Pancreas (tissue), 10 donors: ENCODE data around the gene MCRIP2. TPM values are rescaled to one million over a fixed set of nuclear protein-coding genes. Genes with fewer than 3 reads are reported as not detected.

ENCODE experiments used
- ATAC-seq, 4 donors: fragments of 200-7000 bp; cut with Tn5 transposase; one replicate each; pipeline versions ENCODE4 v1.8.0 to v1.9.1; 2020; ENCODE audit warnings: mild to moderate bottlenecking in 4 of 4, moderate library complexity in 4 of 4
- DNase-seq, 6 donors: peaks; one replicate each; pipeline ENCODE4 v3.0.0-alpha.2; 2020
- FAIRE-seq: peaks from 2 replicates; lab custom pipeline; 2012; peaks lifted over from hg19 to GRCh38; lab: Jason Lieb, UNC
- H3K27ac ChIP-seq, 4 donors: fragments of 200-600 bp; sonication (generic); 1 replicate in 3 of 4; 2 replicates in 1 of 4; pipeline versions ENCODE4 v1.5.0 to v1.8.0; 2020
- H3K27me3 ChIP-seq, 4 donors: fragments of 200-600 bp; one replicate each; pipeline ENCODE4 v1.8.0; 2021
- H3K36me3 ChIP-seq, 3 donors: fragments of 200-600 bp; sonication (generic) in 1 of 3; one replicate each; pipeline versions ENCODE4 v1.5.0 to v1.8.0; 2020 to 2021
- H3K4me1 ChIP-seq, 3 donors: fragments of 200-600 bp; one replicate each; pipeline ENCODE4 v1.8.0; 2021
- H3K4me3 ChIP-seq, 4 donors: fragments of 200-600 bp; sonication (generic) in 2 of 4; one replicate each; pipeline versions ENCODE4 v1.5.0 to v1.8.0; 2020 to 2021
- H3K9me3 ChIP-seq, 4 donors: fragments of 200-600 bp; one replicate each; pipeline ENCODE4 v1.8.0; 2021
- CTCF ChIP-seq, 4 donors: fragments of 200-600 bp; sonication (generic) in 3 of 4; IDR thresholded peaks; one replicate each; pipeline versions ENCODE4 v1.5.0 to v1.8.0; 2021; ENCODE audit warnings: antibody characterized with exemption in 4 of 4
- WGBS, 2 donors: extraction: QIAGEN DNeasy Blood & Tissue Kit; methylation state at CpG; one replicate each; pipeline ENCODE4 v1.1.7; 2013; 5-methylcytosine and 5-hydroxymethylcytosine counted together
- intact Hi-C, 3 donors: fragments of 100-400 bp; cut with DNase I; formaldehyde crosslinking; loops; one replicate each; pipeline versions ENCODE4 v1.11.1 to v1.14.2; 2022
- polyA plus RNA-seq, 2 donors: library from polyadenylated mRNA; stranded (reverse); fragments of 200-250 nt; gene quantifications; one replicate each; pipeline ENCODE4 v1.2.3, GENCODE V29; 2013
- total RNA-seq, 6 donors: library from RNA; stranded (reverse); fragmentation: NEBNext Ultra II Directional in 4 of 6; extraction: Animal tissue kit (Norgen Biotek cat#: 25700) in 4 of 6; gene quantifications; one replicate each; pipeline versions ENCODE4 v1.2.1 to v1.2.4, GENCODE V29; 2021 to 2023
- donor health status: healthy with polysubstance abuse.
- donor health status: DM: no; HTN: no; CAD: no; lungs with moderate emphysema.
- donor health status: DM: no; HTN: no; CAD: no.
- donor health status: control.
- donor health status: control.
- donor health status: Bipolar disorder and iron deficiency.
- donor health status: DM: yes; HTN: yes; CAD: no.
- donor health status: DM: no; HTN: no; CAD: no.
- donor health status: DM: no; HTN: no; CAD: no.
- donor health status: DM: yes; HTN: yes; CAD: no.

The MCRIP2 gene
- total and polyA plus RNA-seq, 8 donors, result 19.0 to 89.3 (median 27.7) TPM

DNA sequence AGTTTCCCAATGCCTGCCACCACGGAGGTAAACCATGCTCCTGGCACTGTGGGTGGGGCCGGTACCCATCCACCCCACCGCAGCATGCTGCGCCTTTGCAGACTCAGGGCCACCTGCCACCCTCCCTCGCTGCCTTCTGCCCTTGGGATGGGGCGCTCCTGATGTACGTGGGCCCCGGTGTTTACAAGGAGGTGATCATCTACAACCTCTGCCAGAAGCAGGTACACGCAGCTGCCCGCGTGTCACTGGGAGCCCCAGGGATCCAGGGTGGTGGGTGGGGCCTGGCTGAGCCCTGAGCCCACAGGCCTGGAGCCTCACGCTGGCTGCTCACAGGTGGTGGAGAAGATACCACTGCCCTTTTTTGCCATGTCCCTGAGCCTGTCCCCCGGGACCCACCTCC is 24.9 kb downstream of the MCRIP2 start:
- 88 to 96% methylated on average over 13 of the region's 13 CpGs for WGBS, 2 donors
- no peak for TF ChIP-seq CTCF (IDR thresholded peaks at IDR 0.05)
- FAIRE-seq, result no peak
- H3K4me1 ChIP-seq, result peaks cover under 1 to 10% (median 7%) of the 10 kb centered on the region in 3 donors
- no peak for ATAC-seq
- H3K27me3 ChIP-seq, result no peaks in the 10 kb centered on the region
- peaks cover 6 to 20% (median 18%) of the 10 kb centered on the region in 3 donors for H3K36me3 ChIP-seq
- intact Hi-C loops, result no loop called here
- H3K4me3 ChIP-seq, result no peak overlapping the region
- H3K9me3 ChIP-seq, result no peaks in the 10 kb centered on the region
- DNase-seq, result no peak
- no peak overlapping the region for H3K27ac ChIP-seq

GRCh38 chr16:667113-667779 is 25.6 kb downstream of the MCRIP2 start:
- intact Hi-C loops, result no loop called here
- FAIRE-seq, result no peak
- WGBS, 2 donors, result 67 to 72% methylated on average over 22 of the region's 22 CpGs
- no peak for TF ChIP-seq CTCF (IDR thresholded peaks at IDR 0.05)
- no peaks in the 10 kb centered on the region for H3K9me3 ChIP-seq
- peaks cover 6 to 25% (median 21%) of the 10 kb centered on the region in 3 donors for H3K36me3 ChIP-seq
- ATAC-seq, result no peak
- peak in 1 of 6 donors; percentile 84 for DNase-seq
- peak overlapping the region in 2 of 4 donors; percentile 62 to 65 for H3K27ac ChIP-seq
- H3K4me3 ChIP-seq, result peak overlapping the region in 1 of 4 donors; percentile 98
- peaks cover 0 to 10% (median 7%) of the 10 kb centered on the region in 3 donors for H3K4me1 ChIP-seq
- H3K27me3 ChIP-seq, result no peaks in the 10 kb centered on the region

- FAIRE-seq (no peak), DNase-seq (peak in 5 of 6 donors; percentile 87 to 95 (median 92)), ATAC-seq (peak; percentile 95 to 97 (median 96))
- Histone ChIP-seq H3K4me3 (peak within 1 kb of the TSS; percentile 84 to 100 (median 98)), H3K9me3 (no peaks in the 10 kb centered on the region), H3K27ac (peak within 1 kb of the TSS; percentile 42 to 66 (median 64)), H3K36me3 (peaks cover 6 to 32% (median 27%) of the 10 kb centered on the region in 3 donors), H3K27me3 (no peaks in the 10 kb centered on the region), H3K4me1 (peaks cover 0 to 10% (median 7%) of the 10 kb centered on the region in 3 donors)
- 1% methylated on average over 58 to 78 of the region's 78 CpGs for WGBS, 2 donors
- intact Hi-C loops, result no loop called here
- peak; percentile 82 to 87 (median 84) for TF ChIP-seq CTCF (IDR thresholded peaks at IDR 0.05)
Observed at GRCh38 chr16:667780-668518, 26.3 kb downstream of the MCRIP2 start, which contains the start of gene RHOT2. RHOT2 (plus strand) TSS chr16:668132; CDS start chr16:668200, 68 bp downstream.

GRCh38 chr16:668519-669171 is 27.0 kb downstream of the MCRIP2 start:
- DNase-seq, result peak in 1 of 6 donors; percentile 85
- peak in 3 of 4 donors; percentile 1 to 11 (median 2) for ATAC-seq
- H3K27ac ChIP-seq, result peak overlapping the region in 3 of 4 donors; percentile 62 to 66 (median 65)
- H3K9me3 ChIP-seq, result no peaks in the 10 kb centered on the region
- H3K36me3 ChIP-seq, result peaks cover 6 to 35% (median 32%) of the 10 kb centered on the region in 3 donors
- H3K27me3 ChIP-seq, result no peaks in the 10 kb centered on the region
- 6 to 9% methylated on average over 42 to 50 of the region's 50 CpGs for WGBS, 2 donors
- H3K4me1 ChIP-seq, result peaks cover 0 to 10% (median 7%) of the 10 kb centered on the region in 3 donors
- peak overlapping the region; percentile 84 to 100 (median 98) for H3K4me3 ChIP-seq
- no peak for TF ChIP-seq CTCF (IDR thresholded peaks at IDR 0.05)
- intact Hi-C loops, result no loop called here
- no peak for FAIRE-seq
